Kidney epithelial cell (primary cell): Measurements from ENCODE around the gene DUS1L. TPM values are rescaled to one million over a fixed set of nuclear protein-coding genes. Genes with fewer than 3 reads are reported as not detected.

Experiments used
- DNase-seq: peaks from one replicate; pipeline ENCODE4 v3.0.0-alpha.2; 2010; ENCODE audit warnings: low read depth
- H3K27me3 ChIP-seq: 2 replicates; pipeline ENCODE4 v1.6.0; 2011; ENCODE audit warnings: low read length; ENCODE audit not compliant: control insufficient read depth, insufficient read depth
- H3K36me3 ChIP-seq: 2 replicates; pipeline ENCODE4 v1.5.1; 2011; ENCODE audit warnings: low read length; ENCODE audit not compliant: control insufficient read depth, insufficient read depth
- H3K4me3 ChIP-seq: 2 replicates; pipeline ENCODE4 v1.5.1; 2011; ENCODE audit warnings: low read depth, mild to moderate bottlenecking, control low read depth, low read length
- CTCF ChIP-seq: IDR thresholded peaks from 2 replicates; pipeline ENCODE4 v1.5.1; 2011; ENCODE audit warnings: mild to moderate bottlenecking, moderate library complexity, low read length, control low read depth, inconsistent platforms; ENCODE audit not compliant: insufficient read depth, poor library complexity, severe bottlenecking
- total RNA-seq: library from RNA; depleted of rRNA; stranded (reverse); fragments of >200 nt; gene quantifications from 2 replicates; pipeline ENCODE4 v1.2.3, GENCODE V29; 2015

Gene DUS1L
- total RNA-seq, 1 donor from 2014 or later: 147 TPM

GRCh38 chr17:82090549-82091263, 25.1 kb upstream of the DUS1L start:
- no peak for TF ChIP-seq CTCF
- DNase-seq: no peak
- Histone ChIP-seq H3K36me3 (peaks cover 6% of the 10 kb centered on the region), H3K27me3 (no peaks in the 10 kb centered on the region), H3K4me3 (no peak overlapping the region)

GRCh38 chr17:82089723-82090548, 24.3 kb upstream of the DUS1L start:
- DNase-seq: no peak
- Histone ChIP-seq H3K27me3 (no peaks in the 10 kb centered on the region), H3K4me3 (no peak overlapping the region), H3K36me3 (peaks cover 7% of the 10 kb centered on the region)
- no peak for TF ChIP-seq CTCF

- DNase-seq: no peak
- no peak for TF ChIP-seq CTCF
- Histone ChIP-seq H3K27me3 (no peaks in the 10 kb centered on the region), H3K36me3 (peaks cover 7% of the 10 kb centered on the region), H3K4me3 (no peak overlapping the region)
Observed at GRCh38 chr17:82088838-82089722, 23.5 kb upstream of the DUS1L start.

GRCh38 chr17:82087961-82088837, 22.6 kb upstream of the DUS1L start:
- DNase-seq: no peak
- no peaks in the 10 kb centered on the region for H3K27me3 ChIP-seq
- TF ChIP-seq CTCF: no peak
- H3K4me3 ChIP-seq: no peak overlapping the region
- H3K36me3 ChIP-seq: peaks cover 7% of the 10 kb centered on the region
